GM21381 (cell line): ENCODE results near the gene SCD.
"Not testable (repeated sequence)": the region's sequence is repeated elsewhere in the genome, so short reads cannot be mapped to it uniquely, and the experiment has no call there.

Experiments
- ATAC-seq: cut with Tn5 transposase; IDR thresholded peaks from one replicate; pipeline ENCODE4 v1.9.1; 2021; ENCODE audit warnings: mild to moderate bottlenecking, moderate library complexity; ENCODE audit not compliant: unreplicated experiment

Gene SCD

DNA sequence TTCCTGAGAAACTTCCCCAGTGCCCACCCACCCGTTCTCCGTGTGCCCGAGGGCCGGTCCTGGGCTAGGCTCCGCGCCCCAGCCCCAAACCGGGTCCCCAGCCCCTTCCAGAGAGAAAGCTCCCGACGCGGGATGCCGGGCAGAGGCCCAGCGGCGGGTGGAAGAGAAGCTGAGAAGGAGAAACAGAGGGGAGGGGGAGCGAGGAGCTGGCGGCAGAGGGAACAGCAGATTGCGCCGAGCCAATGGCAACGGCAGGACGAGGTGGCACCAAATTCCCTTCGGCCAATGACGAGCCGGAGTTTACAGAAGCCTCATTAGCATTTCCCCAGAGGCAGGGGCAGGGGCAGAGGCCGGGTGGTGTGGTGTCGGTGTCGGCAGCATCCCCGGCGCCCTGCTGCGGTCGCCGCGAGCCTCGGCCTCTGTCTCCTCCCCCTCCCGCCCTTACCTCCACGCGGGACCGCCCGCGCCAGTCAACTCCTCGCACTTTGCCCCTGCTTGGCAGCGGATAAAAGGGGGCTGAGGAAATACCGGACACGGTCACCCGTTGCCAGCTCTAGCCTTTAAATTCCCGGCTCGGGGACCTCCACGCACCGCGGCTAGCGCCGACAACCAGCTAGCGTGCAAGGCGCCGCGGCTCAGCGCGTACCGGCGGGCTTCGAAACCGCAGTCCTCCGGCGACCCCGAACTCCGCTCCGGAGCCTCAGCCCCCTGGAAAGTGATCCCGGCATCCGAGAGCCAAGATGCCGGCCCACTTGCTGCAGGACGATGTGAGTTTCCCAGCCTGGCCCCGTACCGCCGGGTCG is at the start of gene SCD:
Gene SCD, plus strand, starts transcription at position 469 of the 803 bp plus-strand sequence. Its CDS starts 272 bp downstream, at position 741.
- ATAC-seq: peak; percentile 84

DNA sequence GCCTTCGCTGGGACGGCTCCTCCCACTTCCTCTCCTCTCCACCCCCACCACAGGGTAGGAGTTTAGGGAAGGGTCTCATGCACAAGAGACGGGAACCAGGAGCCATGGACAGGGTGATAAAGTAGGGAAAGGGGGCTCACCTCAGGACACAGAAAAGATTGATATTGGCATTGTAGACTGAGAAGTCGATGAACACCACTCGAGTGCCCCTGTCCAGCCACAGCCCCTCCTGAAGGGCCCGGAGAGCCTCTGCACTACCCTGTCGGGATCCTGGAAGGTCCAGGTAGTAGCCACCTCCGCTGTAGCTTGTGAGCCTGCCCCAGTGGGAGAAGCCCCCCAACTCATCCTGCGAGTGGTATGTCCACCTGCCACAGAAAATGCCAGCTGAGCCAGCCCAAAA is 49.8 kb upstream of the SCD start:
- no peak for ATAC-seq

DNA sequence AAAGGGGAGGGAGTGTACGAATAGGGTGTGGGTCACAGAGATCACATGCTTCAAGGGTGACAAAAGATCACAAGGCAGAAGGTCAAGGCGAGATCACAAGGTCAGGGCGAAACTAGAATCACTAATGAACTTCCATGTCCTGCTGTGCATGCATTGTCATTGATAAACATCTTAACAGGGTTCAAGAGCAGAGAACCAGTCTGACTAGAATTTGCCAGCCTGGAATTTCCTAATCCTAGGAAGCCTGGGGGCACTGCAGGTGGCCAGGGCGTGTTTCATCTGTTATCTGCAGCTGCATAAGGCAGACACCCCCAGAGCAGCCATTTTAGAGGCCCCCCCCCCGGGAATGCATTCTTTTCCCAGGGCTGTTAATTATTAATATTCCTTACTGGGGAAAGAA is 45.9 kb upstream of the SCD start:
- ATAC-seq: not testable (repeated sequence)

DNA sequence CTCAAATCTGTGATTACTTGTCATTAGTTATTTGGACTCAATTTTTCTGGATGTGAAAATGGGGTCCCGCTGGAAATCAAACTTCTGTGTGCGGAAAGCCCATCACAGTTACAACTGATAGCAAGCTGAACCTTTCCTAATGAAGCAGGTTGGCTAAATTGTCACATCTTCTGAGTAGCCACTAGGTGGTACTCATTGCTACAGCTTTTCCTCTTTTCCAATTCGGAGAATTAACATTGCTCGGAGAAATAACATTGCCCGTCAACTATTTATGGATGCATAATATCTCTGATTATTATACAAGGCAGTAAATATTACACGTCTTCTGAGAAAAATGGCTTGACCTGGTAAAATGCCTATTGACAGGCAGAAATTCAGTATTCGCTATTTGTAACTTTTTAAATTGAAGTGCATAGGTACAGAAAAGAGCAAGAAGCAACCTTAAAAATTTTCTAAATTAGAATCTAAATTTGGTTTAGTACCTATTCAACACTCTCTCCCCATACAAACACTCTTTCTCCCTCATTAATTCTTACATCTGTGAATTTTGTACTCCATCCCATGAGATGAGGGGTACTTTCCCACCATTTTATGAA is 43.2 kb upstream of the SCD start:
- ATAC-seq: no peak

DNA sequence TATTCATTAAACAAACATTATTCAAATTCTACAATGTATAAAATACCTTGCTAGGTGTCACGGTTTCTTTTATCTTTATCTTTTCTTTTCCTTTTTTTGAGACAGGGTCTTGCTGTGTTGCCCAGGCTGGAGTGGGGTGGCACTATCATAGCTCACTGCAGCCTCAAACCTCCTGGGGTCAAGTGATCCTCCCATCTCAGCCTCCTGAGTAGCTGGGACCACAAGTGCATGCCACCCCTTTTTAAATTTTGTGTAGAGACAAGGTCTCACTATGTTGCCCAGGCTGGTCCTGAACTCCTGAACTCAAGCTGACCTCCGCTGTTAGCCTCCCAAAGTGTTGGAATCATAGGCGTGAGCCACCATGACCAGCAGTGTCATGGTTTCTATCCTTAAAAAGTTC is 42.6 kb upstream of the SCD start:
- no peak for ATAC-seq

DNA sequence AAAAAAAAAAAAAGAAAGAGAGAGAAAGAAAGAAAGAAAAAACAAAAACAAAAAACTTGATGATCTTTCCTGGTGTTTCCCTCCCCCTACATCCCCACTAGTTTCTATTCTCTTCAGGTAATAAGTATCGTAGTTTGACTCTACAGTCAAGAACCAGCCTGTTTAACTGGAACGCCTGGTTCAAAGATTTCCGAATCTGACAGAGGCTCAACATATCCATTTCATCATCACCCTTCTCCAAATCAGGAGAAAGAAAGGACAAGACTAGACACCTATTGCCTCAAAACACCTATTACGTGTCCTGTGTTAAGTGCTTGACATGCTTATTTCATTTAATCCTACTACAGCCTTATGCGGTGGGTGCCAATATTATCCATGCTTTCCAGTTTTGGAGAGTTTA is 40.2 kb upstream of the SCD start:
- no peak for ATAC-seq

DNA sequence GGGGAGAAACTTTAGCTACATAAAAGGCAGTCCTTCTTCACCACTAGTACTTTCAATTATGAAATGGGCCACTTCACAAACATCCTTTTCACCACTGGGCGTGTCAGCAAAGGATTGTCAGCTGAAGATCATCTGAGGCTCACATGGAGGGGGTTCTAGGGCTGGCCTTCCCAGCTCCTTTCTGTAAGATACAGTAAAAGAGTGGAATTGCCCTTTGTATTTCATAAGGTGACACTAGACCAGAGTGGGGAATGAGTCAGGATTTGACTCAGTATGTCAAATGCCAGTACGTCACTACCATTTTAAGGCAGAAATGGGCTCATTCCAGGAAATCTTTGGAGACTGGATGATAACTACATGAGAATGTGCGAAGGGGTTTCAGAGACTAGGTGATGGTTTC is 39.3 kb upstream of the SCD start:
- ATAC-seq: no peak

DNA sequence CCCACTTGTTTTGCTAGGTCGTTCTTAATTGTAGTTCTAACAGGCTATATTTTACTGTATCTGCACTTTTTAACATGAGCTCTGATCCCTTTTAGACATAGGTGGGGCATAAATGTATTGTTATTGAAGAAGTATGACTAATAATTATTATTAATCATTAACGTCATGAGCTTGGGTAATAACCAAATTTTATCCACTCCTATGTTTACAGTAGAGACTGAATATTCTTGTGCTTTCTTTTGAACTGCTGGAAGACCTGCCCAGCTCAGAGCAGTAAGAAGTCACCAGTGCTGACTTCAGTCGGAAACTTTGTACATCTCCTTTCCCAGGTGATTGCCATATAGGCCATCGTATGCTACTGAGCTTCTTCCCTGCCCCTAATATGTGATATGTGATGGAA is 35.7 kb upstream of the SCD start:
- ATAC-seq: no peak

DNA sequence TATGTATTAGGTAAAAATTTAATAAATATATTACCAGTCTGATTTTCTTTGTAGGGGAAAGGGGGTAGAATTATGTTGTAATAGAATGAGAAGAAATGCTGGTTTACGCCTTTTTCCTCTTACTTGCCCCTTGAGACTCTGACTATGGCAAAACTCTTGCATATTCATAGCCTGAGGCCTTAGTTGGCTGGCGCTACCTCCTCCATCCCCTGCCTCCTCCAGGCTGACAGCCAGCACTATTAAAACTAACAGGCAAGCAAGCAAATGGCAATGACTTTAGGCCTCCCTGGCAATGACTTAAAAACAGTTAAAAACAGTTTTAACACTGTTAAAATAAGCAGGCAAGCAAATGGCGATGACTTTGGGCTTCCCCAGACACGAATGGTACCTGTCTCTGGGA is 31.4 kb upstream of the SCD start:
- ATAC-seq: no peak

DNA sequence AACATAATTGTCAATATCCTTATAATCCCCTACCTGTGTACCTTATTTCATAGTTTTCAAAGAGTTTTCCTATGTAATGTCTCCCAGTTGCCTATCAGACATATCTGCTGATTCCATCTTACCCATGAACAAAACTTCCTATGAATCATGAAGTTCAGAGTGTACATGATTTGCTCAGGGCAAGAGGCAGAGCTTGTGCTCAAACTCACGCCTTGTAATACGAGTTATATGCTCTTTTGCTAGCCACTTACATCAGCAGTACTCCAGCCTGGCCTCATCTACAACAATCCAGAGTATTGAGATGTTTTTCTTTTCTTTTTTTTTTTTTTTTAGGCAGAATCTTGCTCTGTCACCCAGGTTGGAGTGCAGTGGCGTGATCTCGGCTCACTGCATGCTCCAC is 28.8 kb upstream of the SCD start:
- no peak for ATAC-seq

DNA sequence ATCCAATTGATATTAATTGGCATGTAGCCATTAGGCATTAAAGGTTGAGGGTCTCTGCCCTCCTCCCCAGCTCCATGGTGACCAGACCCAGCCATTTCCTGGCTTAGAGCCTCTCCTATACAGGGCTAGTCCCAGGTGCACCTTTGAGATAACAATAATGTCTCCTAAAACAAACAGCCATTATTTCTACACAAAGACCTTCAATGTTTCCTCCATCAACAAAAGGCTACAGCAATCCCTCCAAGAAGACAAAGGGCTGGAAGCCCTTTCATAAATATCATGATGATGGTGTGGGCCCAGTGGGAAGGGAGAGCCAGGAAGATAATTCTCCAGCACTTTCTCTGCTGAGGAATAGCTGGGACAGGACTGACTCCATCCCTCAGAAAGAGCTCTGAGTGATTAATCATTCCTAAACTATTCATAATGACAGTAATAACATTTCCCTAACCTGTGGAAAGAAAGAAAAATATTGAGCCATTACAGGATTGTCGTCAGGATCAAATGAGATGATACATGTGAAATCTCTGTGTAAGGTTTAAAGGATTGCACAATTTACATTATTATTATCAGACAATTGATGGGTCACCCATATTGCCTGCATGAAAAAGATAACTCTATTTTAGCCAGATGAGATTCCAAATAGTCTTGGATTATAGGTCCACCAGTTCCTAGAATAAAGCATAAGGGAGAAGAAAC is 27.2 kb upstream of the SCD start:
- ATAC-seq: no peak

DNA sequence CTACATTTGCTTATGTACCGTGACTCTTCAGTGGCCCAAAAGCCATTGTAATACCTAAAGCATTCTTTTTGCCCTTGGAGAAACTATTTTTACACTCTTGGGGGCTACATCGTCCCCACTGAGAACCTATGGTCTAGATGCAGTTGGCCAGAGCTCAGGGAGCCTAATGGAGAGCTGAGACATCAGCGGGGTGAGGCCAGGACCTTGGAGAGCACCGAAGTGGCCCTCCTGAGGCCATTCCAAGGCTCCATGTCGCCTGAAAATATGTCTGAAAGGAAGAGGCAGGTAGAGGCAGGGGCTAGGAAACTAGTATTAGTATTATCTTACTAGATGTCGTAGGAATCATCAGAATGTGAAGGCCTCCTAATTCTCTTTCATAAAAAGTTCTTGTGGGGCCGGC is 21.9 kb upstream of the SCD start:
- ATAC-seq: no peak

DNA sequence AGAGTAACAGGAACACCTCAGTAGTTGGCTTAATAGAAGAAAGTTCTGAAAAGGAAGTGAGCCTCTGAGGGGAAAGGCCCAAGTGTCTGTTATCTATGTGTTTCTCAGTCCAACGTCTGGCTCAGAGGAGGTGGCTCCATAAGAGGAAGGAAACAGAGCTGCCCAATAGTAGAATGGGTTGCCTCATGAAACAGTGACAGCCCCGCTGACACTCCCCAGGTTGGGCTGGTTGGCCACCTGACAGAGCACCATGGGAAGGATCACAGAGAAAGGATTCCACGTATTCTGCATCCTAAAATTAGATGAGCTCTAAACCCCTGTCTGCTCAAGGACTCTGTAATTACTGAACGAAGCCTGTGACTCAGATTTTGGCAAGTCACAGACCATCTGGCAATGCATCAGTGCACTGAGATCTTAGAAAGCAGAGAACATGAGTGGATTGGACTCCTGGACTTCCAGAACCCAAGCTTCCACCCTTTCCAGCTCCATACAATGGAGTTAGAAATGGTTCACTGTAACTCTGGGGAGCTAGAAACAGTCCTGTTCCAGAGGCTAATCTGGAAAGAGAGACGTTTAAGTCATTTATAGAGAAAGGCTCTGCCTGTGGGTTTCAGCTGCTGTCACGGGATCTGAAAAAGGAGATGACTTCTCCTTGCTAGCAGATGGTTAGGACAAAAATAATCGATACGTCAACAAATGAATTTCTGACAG is 19.9 kb upstream of the SCD start:
- peak; percentile 97 for ATAC-seq

DNA sequence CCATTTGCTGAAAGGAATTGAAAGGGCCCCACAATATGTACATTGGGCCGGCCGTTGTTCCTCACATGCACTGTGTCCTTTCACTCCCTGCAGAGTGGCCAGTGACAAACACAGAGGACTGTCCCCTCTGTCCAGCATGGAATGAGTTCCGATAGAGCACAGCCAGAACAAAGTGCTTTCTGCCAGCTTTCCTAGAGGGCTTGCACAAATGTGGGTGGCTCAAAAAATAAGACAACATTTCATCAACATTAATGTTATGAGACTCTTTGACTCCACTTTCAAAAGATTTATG is 19.4 kb upstream of the SCD start:
- no peak for ATAC-seq

DNA sequence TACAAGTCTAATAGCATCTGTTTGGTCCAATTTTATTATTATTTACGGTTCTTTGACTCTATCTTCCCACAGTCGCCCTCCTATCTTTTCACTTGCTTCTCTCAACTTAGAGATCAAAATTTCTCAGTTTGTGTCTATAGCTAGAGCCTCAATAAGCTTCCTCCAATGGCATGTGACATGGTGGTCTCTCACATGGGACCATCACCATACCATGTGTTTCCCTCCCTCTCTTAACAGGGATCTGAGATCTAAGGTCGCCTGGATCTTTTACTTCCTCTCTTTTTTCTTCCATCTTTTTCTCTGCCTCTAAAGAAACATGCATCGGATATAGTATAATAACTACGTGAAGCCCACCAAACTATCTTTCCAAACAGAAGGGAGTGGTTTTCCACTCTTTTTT is 18.8 kb upstream of the SCD start:
- ATAC-seq: no peak

DNA sequence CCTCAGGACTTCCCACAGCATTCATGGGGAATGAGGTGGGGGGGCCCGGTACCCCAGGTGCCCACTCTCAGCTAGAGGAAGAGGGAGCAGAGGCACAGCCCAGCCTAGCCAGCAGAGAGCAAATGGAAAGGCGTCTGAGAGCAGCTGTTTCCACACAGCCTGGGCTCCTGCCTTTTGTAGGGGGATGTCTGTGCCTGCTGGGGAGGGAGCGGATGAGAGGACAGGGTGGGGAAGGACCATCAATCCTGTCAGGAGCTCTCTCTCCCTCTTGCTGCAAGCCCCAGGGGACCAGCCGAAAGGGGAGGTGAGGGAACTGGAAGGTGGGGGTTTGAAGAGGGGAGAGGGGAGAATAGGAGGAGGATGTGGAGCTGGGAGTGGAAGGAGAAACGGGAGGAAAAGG is 17.0 kb upstream of the SCD start, which contains the start of gene PKD2L1:
Gene PKD2L1, minus strand, starts transcription at position 150 of the 400 bp plus-strand sequence. Its CDS starts 125 bp downstream, at position 25.
- no peak for ATAC-seq

DNA sequence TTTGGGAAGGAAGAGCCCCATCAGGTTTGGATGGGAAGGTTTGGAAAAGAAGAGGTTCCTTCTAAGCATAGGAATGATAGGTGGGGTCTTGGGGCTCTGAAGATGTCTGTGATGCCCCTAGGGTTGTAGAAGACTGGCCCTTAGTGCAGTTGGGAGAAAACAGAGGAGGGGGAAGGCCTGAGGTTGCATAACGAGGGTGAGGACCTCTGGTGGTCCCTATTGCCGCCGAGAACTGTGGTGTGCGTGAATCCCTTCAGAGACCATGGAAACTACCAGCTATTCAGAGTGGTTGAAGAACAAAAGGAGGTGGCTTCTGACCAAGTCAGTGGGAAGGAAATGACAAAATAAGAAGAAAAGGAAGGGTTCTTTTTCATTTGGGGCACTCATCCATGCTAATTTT is 13.9 kb upstream of the SCD start:
- no peak for ATAC-seq

DNA sequence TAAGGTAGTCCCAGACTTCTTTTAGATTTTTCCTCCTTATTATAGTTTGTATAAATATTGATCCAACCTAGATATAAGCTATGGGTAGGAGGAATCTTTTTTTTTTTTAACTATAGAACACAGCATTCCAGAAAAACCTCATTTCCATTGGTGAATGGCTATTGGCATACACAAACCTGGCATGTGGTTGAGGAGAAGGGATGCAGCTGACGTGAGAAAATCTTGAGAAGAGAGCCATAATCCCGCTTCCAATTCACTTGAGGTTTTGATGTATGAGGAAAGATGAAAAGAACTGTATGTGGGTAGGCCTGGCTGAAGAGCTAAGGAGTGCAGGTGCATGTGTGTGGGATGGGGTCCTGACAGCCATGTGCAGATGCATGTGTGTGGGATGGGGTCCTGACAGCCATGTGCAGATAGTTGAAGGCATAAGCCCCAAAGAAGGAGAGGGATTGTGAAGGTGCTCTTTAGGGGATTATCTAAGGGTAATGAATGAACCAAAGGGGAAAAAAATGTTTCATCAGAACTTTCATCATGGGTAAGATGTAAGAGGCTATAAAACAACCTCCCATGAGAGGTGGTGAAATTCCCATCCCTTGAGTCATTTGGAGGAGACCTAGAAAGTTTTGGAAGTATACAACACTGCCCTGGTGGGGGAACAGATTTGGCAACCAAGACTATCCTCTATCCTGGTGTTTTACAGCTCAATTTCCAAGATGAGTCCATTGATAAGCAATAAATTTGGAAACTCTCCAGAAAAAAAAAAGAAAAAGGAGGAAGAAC is 13.2 kb upstream of the SCD start:
- ATAC-seq: no peak

DNA sequence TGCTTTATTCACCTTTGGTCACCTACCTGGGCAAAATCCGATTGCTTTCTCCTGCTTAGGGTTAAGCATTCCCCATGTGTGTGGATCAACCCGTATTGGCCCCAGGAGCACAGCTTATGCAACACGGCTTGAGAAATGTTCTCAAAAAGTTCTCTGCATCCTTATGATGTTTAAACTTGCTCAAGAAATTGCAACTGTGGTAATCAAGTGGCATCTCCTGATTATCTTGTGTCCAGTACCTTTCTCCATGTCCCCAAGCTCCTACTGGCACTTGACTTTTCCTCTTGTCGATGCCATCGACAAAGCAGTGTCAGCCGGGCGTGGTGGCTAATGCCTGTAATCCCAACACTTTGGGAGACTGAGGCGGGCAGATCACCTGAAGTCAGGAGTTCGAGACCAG is 12.3 kb upstream of the SCD start:
- ATAC-seq: no peak

DNA sequence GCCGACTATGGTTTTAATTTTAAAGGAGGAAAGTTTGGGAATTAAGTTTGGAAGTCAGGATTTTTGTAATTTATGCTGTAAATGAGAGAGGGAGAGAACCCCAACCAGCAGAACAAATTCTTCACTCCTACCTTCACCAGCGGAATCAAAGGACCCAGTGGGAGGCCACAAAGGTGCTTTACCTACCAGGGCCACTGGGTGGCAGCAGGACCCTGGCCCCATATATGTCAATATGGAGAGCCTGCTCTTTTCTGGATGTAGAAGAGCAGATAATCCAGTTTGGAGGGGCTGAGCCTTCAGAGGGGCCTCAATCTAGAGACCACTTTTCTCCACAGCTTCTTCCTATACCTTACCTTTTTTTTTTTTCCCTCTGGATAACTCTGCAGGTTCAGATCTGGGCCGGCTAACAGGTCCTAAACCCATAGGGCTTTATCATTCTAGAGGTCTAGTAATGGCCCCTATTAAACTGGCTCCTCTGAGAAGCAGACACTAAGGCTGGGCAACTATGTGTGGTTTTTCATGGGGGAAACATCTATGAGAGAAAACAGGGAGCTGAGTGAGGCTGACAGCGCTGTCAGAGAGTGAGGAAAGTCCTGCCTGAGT is 8.5 kb upstream of the SCD start:
- no peak for ATAC-seq
